T1000 (cell line): ENCODE data around the gene C16orf90.
A peak's percentile ranks its signal among the peaks of the same experiment; 100 is the strongest.

Source experiments
- DNase-seq: peaks from one replicate; lab custom pipeline; 2025; ENCODE audit warnings: mixed read lengths; lab: John Stamatoyannopoulos, UW

The C16orf90 gene

GRCh38 chr16:3495176-3495575, at the start of gene C16orf90:
C16orf90 (minus strand) TSS chr16:3495489; CDS start chr16:3495421, 68 bp downstream.
- no peak for DNase-seq

GRCh38 chr16:3542601-3543373, 47.5 kb upstream of the C16orf90 start:
- no peak for DNase-seq

DNA sequence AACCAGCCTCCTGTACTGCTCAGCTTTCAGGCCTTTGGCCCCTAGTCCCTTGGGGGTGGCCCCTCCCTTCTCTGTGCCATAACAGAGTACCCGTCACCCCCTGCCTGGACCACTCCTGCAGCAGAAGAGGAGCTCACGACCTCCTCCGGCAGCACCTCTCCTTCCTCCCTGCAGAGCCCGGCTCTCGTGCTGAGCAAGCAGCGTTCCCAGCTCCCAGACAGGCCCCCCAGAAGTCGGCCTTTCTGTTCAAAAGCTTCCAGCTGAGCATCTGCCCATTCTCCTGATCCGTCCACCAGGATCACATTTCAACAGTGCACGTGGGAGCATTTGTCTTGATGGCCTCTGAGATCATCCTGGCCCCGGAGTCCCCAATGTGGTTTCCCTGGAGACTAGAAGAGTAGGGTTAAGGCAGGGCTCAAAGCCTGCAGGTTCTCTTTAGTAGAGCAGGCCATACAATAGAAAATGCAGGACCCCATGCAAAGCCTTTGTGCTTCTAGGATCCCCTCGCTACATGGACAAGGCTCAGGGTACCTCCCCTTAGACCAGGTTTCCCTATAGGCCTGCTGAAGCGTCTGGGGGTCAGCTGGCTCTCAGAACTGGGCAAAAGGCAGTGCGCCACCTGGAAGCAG, 46.4 kb upstream of the C16orf90 start:
- DNase-seq = no peak

- no peak for DNase-seq
These were observed 42.9 kb upstream of the C16orf90 start for GRCh38 chr16:3538222-3538621.

- DNase-seq = no peak
These were observed 41.6 kb upstream of the C16orf90 start for GRCh38 chr16:3536851-3537250.

- DNase-seq = no peak
These were observed 41.0 kb upstream of the C16orf90 start for GRCh38 chr16:3536271-3536731.

GRCh38 chr16:3534126-3534525, 38.8 kb upstream of the C16orf90 start:
- no peak for DNase-seq

DNA sequence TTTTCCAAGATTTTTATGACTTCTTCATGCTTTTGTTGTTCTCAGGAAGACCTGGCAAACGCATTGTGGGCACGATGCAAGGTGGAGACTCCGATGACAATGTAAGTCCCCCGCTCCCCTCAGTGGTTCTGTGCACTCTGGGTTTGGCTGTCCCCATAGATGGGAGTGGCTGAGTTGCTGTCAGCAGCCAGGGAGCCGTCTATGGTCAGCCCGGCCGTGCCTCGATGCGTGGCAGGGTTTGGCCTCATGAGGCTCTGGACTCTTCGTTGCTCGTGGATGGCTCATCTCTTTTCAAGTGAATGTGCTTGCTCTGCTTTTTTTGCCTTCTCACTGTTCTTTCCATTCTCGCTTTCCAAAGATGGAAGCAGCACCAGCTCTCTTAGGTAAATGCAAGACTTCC, 37.5 kb upstream of the C16orf90 start:
- no peak for DNase-seq

DNA sequence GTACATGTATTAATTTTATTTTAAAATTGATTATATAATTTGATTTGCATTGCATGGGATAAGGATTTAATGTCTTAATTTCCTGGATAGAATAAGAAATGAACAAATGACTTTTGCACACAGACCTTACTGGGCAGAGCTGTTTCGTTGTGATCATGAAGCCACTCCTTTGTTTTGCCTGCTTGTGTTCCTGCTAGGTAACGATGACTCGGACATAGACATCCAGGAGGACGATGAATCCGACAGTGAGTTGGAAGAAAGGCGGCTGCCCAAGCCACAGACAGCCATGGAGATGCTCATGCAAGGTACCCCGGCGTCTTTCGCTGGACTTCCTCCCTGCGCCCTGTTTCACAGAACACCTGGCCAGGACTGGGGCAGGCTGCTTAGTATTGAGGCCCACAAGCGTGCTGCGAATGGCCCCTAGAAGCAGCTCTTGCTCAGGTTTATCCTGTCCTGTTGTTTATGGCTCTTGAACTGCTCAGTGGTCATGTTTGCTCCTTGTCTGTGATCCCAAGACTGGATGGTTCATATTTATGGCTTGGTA, 35.2 kb upstream of the C16orf90 start:
- no peak for DNase-seq

GRCh38 chr16:3529175-3529574, 33.9 kb upstream of the C16orf90 start:
- DNase-seq = no peak

DNA sequence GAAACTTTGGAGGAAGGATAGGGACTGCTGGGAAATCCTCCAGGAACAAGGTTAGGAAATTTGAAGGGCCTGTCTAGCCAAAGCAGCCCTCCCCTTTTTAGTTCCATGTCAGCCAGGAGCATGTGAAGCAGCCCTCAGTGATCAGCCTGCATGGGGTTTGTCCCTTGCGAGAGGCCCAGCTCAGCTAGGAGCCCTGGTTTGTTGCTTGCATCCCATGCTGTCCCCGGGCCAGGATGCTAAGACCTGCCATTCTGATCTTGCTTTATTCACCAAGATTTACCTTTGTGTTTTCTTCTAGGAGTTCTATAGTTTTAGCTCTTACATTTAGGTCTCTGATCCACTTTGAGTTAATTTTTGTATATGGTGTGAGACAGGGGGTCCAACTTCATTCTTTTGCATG, 33.1 kb upstream of the C16orf90 start:
- DNase-seq = no peak

DNA sequence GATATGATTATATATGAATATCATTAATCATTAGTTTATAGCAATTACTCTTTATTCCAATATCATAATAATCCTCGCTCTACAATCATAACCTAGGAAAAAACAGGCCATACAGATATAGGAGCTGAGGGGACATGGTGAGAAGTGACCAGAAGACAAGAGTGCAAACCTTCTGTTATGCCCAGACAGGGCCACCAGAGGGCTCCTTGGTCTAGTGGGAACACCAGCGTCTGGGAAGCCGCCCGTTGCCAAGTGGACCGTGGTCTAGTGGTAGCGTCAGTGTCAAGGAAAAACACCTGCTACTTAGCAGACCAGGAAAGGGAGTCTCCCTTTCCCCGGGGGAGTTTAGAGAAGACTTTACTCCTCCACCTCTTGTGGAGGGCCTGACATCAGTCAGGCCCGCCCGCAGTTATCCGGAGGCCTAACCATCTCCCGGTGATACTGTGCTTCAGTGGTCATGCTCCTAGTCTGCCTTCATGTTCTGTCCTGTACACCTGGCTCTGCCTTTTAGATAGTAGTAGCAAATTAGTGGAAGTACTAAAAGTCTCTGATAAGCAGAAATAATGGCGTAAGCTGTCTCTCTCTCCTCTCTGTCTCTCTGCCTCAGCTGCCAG, 32.0 kb upstream of the C16orf90 start:
- peak; percentile 13 for DNase-seq

DNA sequence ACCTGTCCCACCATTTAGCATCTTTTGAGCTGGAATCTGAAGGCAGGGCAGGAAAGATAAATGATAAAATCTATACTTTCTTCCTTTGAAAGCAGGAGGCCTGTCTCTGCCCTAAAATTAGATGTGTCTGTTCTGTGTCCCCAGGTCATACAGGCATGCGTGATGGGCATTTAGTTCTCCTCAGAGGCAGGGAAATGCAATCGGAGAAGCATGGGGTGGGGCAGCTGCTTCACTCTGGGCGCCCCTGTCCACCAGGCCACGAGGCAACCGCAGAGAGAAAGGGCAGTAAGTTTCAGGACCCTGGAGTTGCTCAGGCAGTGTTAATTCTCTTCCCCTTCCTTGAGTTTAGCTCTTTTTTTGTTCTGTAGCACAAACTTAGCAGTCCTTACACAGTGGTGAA, 30.7 kb upstream of the C16orf90 start:
- DNase-seq = no peak

DNA sequence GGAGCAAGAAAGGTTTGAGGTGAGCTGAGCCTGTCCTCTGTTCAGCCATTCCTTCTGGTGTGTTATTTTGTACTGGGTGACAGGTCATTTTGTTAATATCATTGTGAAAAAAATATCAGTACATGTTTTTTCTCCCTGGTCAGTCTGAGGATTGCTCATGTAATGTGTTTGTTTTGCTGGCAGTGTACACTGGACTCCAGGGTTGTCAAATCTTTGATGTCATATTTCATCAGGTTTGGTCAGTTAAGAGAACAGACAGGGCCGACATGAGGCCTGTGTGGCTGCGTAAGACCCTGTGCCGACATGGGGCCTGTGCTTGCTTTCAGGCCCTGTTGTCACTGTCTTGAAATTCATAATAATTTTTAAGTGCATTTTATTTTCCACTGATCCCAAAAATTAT, 28.0 kb upstream of the C16orf90 start:
- no peak for DNase-seq

- no peak for DNase-seq
These were observed 25.6 kb upstream of the C16orf90 start for GRCh38 chr16:3520841-3521240.

DNA sequence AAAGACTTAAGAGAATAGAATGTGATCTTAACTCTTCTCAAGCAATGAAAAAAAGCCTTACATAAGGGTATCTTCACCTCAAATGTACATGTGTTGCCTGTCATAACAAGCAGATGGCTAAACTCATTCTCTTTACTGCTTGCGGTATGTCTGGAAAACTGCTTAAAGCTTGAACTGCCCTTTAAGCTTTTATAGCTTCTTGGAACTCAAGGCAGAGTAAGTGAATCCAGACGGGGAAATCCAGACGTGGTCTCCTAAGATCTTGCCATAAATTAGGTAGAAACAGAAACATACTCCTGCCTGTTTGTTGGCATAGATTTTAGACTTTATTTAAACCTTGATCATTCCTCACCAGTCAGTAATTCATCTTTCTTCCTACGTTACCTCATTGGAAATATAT, 25.1 kb upstream of the C16orf90 start:
- DNase-seq = no peak

- DNase-seq = no peak
These were observed 24.3 kb upstream of the C16orf90 start for GRCh38 chr16:3519581-3519980.

DNA sequence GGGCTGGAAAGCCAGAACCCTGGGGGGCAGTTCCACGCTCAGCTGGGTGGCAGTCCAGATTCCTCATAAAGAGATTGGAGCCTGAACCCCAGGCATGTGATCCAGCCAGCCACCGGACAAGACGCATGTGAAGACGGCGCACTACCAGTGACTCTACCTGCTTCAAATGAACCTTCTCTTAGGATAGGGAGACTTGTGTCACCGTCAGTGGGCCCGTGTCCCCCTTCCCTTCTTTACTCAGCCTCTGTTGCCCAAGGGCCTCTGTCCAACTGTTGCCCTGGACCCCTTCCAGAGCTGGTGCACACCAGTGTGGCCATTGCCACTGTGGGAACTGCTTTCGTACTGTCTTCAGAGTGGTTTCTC, 23.7 kb upstream of the C16orf90 start:
- DNase-seq = no peak

GRCh38 chr16:3518292-3518985, 23.1 kb upstream of the C16orf90 start:
- DNase-seq = no peak

DNA sequence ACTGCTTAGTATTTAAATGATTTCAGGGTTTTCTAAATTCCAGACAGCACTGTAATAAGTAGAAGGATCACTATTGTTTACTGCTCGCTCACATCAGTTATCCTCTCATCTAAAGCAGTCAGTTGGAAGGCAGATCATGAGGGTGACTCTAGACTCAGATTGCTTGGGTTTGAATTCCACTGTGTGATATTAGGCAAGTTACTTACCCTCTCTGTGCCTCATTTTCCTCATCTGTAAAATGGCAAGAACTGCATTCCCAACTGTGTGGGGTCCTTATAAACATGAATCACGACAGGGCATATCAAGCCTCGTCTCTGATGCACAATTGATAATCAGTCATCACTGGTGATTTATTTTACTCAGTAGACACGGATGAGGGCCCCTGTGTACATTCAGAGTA, 20.6 kb upstream of the C16orf90 start:
- DNase-seq = no peak

DNA sequence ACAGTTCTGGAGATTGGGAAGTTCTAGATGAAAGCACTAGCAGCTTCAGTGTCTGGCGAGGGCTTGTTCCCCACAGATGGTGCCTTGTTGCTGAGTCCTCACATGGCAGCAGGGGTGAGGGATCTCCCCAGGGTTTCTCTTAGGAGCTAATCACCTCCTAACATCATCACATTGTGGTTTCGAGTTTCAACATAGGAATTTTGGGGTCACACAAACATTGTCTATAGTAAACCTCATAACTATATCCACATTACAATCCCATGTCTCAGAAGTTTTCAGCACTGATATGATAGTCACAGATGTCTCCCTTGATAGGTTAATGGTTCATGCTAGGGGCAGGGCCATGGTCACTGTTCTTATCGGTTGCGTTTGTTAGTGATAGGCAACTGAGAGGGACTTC, 19.3 kb upstream of the C16orf90 start:
- DNase-seq = no peak

DNA sequence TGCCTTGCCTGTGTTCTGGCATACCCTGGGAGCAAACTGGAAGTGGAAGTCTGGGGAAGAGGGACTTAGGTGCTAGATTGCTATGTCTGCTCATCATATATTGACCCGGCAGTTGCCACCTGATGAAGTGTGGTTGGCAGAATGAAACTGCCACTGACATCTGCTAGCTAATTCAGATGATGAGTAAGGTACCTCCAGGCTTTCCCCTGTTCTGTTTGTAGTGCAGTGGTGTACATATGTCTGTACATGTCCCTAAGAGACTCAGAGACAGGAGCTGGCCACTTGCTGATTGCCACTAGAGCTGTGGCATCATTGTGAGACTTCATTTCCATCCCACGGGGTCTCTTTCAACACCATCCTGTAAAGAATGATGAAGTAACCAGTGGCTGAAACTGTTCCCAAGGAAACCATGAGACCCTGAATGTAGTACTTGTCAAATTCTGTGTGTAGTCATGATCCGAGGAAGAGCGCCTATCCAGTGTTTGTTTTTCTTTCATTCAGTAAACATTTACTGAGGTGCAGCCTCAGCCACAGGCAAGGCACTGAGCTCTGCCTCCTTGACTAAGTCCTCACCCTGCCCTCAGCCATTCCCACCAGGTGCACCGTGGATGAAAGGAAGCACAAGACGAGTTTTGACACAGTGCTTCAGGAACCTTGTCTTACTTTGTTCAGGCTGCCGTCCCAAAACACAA, 18.7 kb upstream of the C16orf90 start:
- DNase-seq = no peak
